CD4-positive, alpha-beta T cell treated with Interleukin-4 for 4 hours (primary cell): Measurements from ENCODE around the gene ATP9B.
A peak's percentile ranks its signal among the peaks of the same experiment; 100 is the strongest.

Experiments
- DNase-seq: peaks from one replicate; pipeline ENCODE4 v3.0.0-alpha.2; 2020

Gene ATP9B

GRCh38 chr18:79204889-79205807 is 136.0 kb downstream of the ATP9B start:
- no peak for DNase-seq

- no peak for DNase-seq
Observed at GRCh38 chr18:79206444-79206843, 137.2 kb downstream of the ATP9B start.

GRCh38 chr18:79208906-79209305 is 139.7 kb downstream of the ATP9B start:
- no peak for DNase-seq

- DNase-seq: no peak
Observed at GRCh38 chr18:79210002-79210910, 141.1 kb downstream of the ATP9B start.

- DNase-seq: no peak
Observed at GRCh38 chr18:79211844-79212243, 142.7 kb downstream of the ATP9B start.

- DNase-seq: no peak
Observed at GRCh38 chr18:79214056-79214455, 144.9 kb downstream of the ATP9B start.

GRCh38 chr18:79216176-79216575 is 147.0 kb downstream of the ATP9B start:
- DNase-seq: no peak

- DNase-seq: no peak
Observed at GRCh38 chr18:79217979-79218604, 148.9 kb downstream of the ATP9B start.

- DNase-seq: no peak
Observed at GRCh38 chr18:79218605-79219190, 149.5 kb downstream of the ATP9B start.

GRCh38 chr18:79221136-79221535 is 151.9 kb downstream of the ATP9B start:
- DNase-seq: no peak

GRCh38 chr18:79222790-79223189 is 153.6 kb downstream of the ATP9B start:
- DNase-seq: no peak

GRCh38 chr18:79223431-79223830 is 154.2 kb downstream of the ATP9B start:
- no peak for DNase-seq

- no peak for DNase-seq
Observed at GRCh38 chr18:79224381-79224780, 155.2 kb downstream of the ATP9B start.

- no peak for DNase-seq
Observed at GRCh38 chr18:79227621-79228020, 158.4 kb downstream of the ATP9B start.

GRCh38 chr18:79229431-79229830 is 160.2 kb downstream of the ATP9B start:
- no peak for DNase-seq

GRCh38 chr18:79234438-79234837 is 165.2 kb downstream of the ATP9B start:
- DNase-seq: no peak

GRCh38 chr18:79239631-79240030 is 170.4 kb downstream of the ATP9B start:
- DNase-seq: no peak

- no peak for DNase-seq
Observed at GRCh38 chr18:79241755-79242154, 172.6 kb downstream of the ATP9B start.

GRCh38 chr18:79242246-79242645 is 173.1 kb downstream of the ATP9B start:
- DNase-seq: no peak

GRCh38 chr18:79245517-79246001 is 176.4 kb downstream of the ATP9B start:
- DNase-seq: peak; percentile 71

- DNase-seq: peak; percentile 74
Observed at GRCh38 chr18:79246309-79247108, 177.3 kb downstream of the ATP9B start.
